Measurements from ENCODE around the gene KHDRBS2. TPM values are rescaled to one million over a fixed set of nuclear protein-coding genes. Genes with fewer than 3 reads are reported as not detected.

Gene KHDRBS2
- total and polyA plus RNA-seq, 8 donors: 0.05 to 0.12 (median 0.09) TPM; not detected in 3

DNA sequence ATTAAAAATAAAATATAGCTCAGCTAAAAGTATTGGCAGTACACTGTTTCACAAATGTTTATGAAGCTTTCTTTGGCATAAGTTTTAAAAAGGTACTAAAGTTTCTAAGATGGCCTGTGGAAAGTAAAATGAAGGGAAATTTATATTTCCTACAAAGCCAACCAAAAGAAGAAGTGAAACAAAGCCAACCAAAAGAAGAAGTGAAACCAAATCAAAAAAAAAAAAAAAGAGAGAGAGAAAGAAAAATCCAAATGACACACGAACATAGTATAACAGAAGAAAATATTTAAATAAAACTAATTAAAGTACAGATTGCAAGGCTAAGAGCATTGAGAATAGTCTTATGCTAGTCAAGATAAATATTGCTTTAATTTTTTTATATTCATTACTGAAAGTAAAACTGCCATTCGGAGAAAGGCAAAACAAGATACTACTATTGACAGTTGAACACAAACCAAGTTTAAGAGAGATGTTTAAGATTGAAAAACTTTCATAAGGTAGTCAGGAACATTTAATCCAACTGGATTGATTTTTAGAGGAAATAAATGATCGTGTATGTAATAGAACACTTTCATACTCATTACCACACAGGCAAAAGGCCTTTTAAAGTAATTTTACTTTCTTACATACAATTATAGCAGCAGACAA lies 12.8 kb upstream of the KHDRBS2 start:
- Histone ChIP-seq H3K4me3 (no peak overlapping the region), H3K27ac (no peak overlapping the region), H3K36me3 (no peaks in the 10 kb centered on the region), H3K4me1 (no peaks in the 10 kb centered on the region), H3K27me3 (no peaks in the 10 kb centered on the region), H3K9me3 (no peaks in the 10 kb centered on the region)
- 56 to 66% methylated on average over 3 of the region's 3 CpGs for WGBS, 2 donors
- intact Hi-C loops (cut with DNase I): no loop called here
- FAIRE-seq (no peak), DNase-seq (no peak), ATAC-seq (no peak)
- TF ChIP-seq, protein P1, sequence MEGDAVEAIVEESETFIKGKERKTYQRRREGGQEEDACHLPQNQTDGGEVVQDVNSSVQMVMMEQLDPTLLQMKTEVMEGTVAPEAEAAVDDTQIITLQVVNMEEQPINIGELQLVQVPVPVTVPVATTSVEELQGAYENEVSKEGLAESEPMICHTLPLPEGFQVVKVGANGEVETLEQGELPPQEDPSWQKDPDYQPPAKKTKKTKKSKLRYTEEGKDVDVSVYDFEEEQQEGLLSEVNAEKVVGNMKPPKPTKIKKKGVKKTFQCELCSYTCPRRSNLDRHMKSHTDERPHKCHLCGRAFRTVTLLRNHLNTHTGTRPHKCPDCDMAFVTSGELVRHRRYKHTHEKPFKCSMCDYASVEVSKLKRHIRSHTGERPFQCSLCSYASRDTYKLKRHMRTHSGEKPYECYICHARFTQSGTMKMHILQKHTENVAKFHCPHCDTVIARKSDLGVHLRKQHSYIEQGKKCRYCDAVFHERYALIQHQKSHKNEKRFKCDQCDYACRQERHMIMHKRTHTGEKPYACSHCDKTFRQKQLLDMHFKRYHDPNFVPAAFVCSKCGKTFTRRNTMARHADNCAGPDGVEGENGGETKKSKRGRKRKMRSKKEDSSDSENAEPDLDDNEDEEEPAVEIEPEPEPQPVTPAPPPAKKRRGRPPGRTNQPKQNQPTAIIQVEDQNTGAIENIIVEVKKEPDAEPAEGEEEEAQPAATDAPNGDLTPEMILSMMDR (IDR thresholded peaks at IDR 0.05): no peak

DNA sequence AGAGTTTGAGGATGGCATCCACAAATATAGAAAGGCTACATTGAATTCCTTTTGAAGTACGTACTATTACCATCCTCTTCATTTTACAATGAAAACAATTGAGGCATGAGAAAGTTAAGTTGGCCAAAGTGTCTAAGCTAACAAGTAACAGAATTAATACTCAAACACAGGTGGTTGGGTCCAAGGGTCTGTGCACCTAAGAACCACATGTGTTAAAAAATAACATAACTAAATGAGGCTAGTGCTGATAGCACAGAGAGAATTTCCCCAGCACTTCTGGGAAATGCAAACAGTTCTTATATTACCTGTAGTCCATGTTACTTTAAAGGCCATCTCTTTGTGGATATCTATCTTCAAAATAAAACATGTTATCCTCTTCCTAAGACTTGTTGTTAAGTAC lies 10.5 kb upstream of the KHDRBS2 start:
- no peaks in the 10 kb centered on the region for H3K27me3 ChIP-seq
- H3K36me3 ChIP-seq: no peaks in the 10 kb centered on the region
- no peaks in the 10 kb centered on the region for H3K4me1 ChIP-seq
- DNase-seq: no peak
- TF ChIP-seq, protein P1 (IDR thresholded peaks at IDR 0.05): no peak
- no peaks in the 10 kb centered on the region for H3K9me3 ChIP-seq
- no peak for ATAC-seq
- H3K4me3 ChIP-seq: no peak overlapping the region
- intact Hi-C loops (cut with DNase I): no loop called here
- no peak overlapping the region for H3K27ac ChIP-seq
- 56 to 78% methylated on average over 1 of the region's 1 CpG for WGBS, 2 donors
- FAIRE-seq: no peak

- no peaks in the 10 kb centered on the region for H3K36me3 ChIP-seq
- no peak overlapping the region for H3K27ac ChIP-seq
- TF ChIP-seq, protein P1 (IDR thresholded peaks at IDR 0.05): no peak
- intact Hi-C loops (cut with DNase I): no loop called here
- no peak for ATAC-seq
- no peak for DNase-seq
- FAIRE-seq: no peak
- no peaks in the 10 kb centered on the region for H3K9me3 ChIP-seq
- H3K27me3 ChIP-seq: peaks cover 0 to 18% (median 0%) of the 10 kb centered on the region in 4 donors
- H3K4me1 ChIP-seq: no peaks in the 10 kb centered on the region
- no peak overlapping the region for H3K4me3 ChIP-seq
- 35 to 45% methylated on average over 1 of the region's 1 CpG for WGBS, 2 donors
Measured at GRCh38 chr6:62288974-62289373, 2.9 kb upstream of the KHDRBS2 start.

DNA sequence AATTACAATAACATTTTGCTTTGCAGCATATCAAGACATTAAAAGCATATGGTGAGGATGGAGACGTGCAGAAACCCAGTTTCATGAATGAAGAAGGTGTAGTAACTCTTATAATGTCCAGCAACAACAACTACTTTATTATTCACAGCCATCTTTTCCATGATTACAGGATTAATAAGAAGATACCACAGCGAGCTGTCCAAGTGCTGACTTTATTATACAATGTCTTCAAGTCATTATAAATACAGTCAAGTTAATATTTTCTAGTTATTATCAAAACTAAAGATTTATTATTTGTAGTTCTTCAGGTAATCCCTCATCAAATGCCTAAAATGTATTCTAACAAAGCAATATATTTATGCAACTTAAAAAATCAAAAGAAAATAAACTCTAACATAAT lies 2.5 kb upstream of the KHDRBS2 start:
- FAIRE-seq (no peak), DNase-seq (no peak), ATAC-seq (no peak)
- TF ChIP-seq, protein P1 (IDR thresholded peaks at IDR 0.05): no peak
- 45 to 52% methylated on average over 2 of the region's 2 CpGs for WGBS, 2 donors
- no peak overlapping the region for H3K27ac ChIP-seq
- H3K4me3 ChIP-seq: no peak overlapping the region
- no peaks in the 10 kb centered on the region for H3K36me3 ChIP-seq
- no peaks in the 10 kb centered on the region for H3K9me3 ChIP-seq
- no peaks in the 10 kb centered on the region for H3K4me1 ChIP-seq
- intact Hi-C loops (cut with DNase I): no loop called here
- H3K27me3 ChIP-seq: peaks cover 0 to 18% (median 0%) of the 10 kb centered on the region in 4 donors

DNA sequence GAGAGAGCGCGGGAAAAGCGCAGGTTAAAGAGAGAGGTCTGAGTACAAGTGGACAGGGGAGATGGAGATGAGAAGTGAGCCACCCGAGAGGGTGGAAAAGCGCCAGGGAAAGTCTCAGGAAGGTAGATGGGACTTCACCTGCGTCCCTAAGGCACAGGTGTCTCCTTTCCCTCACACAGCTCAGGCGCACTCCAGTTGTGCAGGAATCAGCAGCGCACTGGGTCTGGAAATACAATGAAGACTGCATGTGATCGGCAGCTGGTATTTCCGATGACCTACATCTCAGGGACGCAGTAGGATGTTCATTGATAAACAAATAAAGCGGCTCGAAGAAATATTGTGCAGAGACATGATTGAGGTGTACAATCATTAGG lies 432 bp upstream of the KHDRBS2 start:
- peak overlapping the region in 3 of 4 donors; percentile 8 to 40 (median 21) for H3K4me3 ChIP-seq
- peaks cover 0 to 18% (median 0%) of the 10 kb centered on the region in 4 donors for H3K27me3 ChIP-seq
- TF ChIP-seq, protein P1 (IDR thresholded peaks at IDR 0.05): no peak
- intact Hi-C loops (cut with DNase I): no loop called here
- no peaks in the 10 kb centered on the region for H3K4me1 ChIP-seq
- no peak overlapping the region for H3K27ac ChIP-seq
- DNase-seq: peak in 1 of 6 donors; percentile 3
- WGBS, 2 donors: 0% methylated on average over 13 of the region's 13 CpGs
- no peaks in the 10 kb centered on the region for H3K9me3 ChIP-seq
- ATAC-seq: peak; percentile 15 to 38 (median 23)
- H3K36me3 ChIP-seq: no peaks in the 10 kb centered on the region
- no peak for FAIRE-seq
